Neuron (in vitro differentiated cells): ENCODE measurements around the gene GLIPR2.

ENCODE experiments used
- H2AFZ ChIP-seq: one replicate; pipeline ENCODE4 v1.6.1; 2013; ENCODE audit warnings: low read depth, mild to moderate bottlenecking, inconsistent platforms, low read length, moderate library complexity
- H3K27me3 ChIP-seq: one replicate; pipeline ENCODE4 v1.6.1; 2013; ENCODE audit warnings: low read length; ENCODE audit not compliant: insufficient read depth
- H3K36me3 ChIP-seq: one replicate; pipeline ENCODE4 v1.6.1; 2013; ENCODE audit warnings: low read length; ENCODE audit not compliant: insufficient read depth
- H3K4me1 ChIP-seq: one replicate; pipeline ENCODE4 v1.6.1; 2013; ENCODE audit warnings: low read length; ENCODE audit not compliant: insufficient read depth
- H3K4me3 ChIP-seq: 2 replicates; pipeline ENCODE4 v1.5.1; 2013; ENCODE audit warnings: mild to moderate bottlenecking, low read length, moderate library complexity
- H3K9me3 ChIP-seq: one replicate; pipeline ENCODE4 v1.6.1; 2013; ENCODE audit warnings: low read length

The GLIPR2 gene

GRCh38 chr9:36110434-36110833 is 26.1 kb upstream of the GLIPR2 start:
- Histone ChIP-seq H3K4me3 (no peak overlapping the region), H3K4me1 (peaks cover 9% of the 10 kb centered on the region), H3K9me3 (no peaks in the 10 kb centered on the region), H3K27me3 (no peaks in the 10 kb centered on the region), H3K36me3 (peaks cover 14% of the 10 kb centered on the region), H2AFZ (no peak overlapping the region)

GRCh38 chr9:36112516-36112915 is 24.0 kb upstream of the GLIPR2 start:
- H3K4me3 ChIP-seq: no peak overlapping the region
- peaks cover 9% of the 10 kb centered on the region for H3K4me1 ChIP-seq
- H2AFZ ChIP-seq: no peak overlapping the region
- H3K36me3 ChIP-seq: peaks cover 19% of the 10 kb centered on the region
- H3K27me3 ChIP-seq: no peaks in the 10 kb centered on the region
- no peaks in the 10 kb centered on the region for H3K9me3 ChIP-seq

DNA sequence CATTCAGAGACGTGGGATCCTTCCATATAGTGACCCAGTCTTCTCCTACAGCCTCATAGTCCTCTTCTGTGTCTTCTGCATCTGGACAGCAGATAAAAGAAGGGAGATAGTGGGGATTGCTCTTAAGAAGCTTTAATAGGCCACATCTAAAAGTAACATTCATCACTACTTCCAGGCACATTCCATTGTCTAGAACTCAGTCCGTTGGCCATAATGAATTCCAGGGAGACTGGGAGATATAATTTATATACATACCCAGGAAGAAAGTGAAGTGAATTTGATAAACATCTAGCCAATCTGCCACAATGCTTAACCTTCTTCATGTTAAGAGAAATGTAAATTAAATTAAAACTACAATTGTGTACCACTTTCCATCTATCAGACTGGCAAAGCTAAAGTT is 22.5 kb upstream of the GLIPR2 start:
- H3K36me3 ChIP-seq: peaks cover 15% of the 10 kb centered on the region
- H3K9me3 ChIP-seq: no peaks in the 10 kb centered on the region
- no peak overlapping the region for H2AFZ ChIP-seq
- no peak overlapping the region for H3K4me3 ChIP-seq
- peaks cover 9% of the 10 kb centered on the region for H3K4me1 ChIP-seq
- no peaks in the 10 kb centered on the region for H3K27me3 ChIP-seq

- no peaks in the 10 kb centered on the region for H3K27me3 ChIP-seq
- no peak overlapping the region for H2AFZ ChIP-seq
- peaks cover 9% of the 10 kb centered on the region for H3K36me3 ChIP-seq
- peaks cover 9% of the 10 kb centered on the region for H3K4me1 ChIP-seq
- H3K4me3 ChIP-seq: no peak overlapping the region
- H3K9me3 ChIP-seq: no peaks in the 10 kb centered on the region
Observed at GRCh38 chr9:36116593-36116992, 19.9 kb upstream of the GLIPR2 start.

DNA sequence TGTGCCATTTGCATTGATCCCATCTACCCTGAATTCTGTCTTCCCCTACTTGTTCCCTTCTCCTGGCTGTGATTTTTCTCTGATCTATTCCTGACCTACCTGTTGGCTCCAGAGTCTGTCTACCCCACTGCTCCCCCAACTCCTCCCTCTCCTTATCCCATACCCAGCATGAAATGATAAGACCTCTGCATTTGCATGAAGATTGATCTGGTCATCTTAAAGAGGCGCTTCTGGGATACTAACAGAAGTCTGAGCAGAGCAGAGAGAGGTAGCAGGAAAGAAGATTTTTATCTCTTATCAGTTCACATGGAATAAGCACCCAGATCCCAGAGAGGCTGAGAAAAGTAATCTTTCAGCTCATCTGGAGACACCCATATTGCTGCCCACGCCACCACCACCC is 18.3 kb upstream of the GLIPR2 start:
- no peaks in the 10 kb centered on the region for H3K27me3 ChIP-seq

DNA sequence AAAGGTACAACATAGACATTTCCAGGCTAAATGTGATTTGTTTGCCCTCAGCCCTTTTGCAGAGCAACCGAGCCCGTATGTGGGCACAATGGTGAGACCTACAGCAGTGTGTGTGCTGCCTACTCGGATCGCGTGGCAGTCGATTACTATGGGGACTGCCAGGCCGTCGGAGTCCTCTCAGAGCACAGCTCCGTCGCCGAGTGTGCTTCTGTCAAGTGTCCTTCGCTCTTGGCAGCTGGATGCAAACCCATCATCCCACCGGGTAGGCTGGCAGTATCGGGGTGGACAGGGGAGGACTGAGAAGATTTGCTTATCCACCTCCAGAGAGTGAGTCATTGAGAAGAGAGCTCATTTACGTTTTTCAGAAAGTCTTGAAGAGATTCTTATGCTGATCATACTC is 17.8 kb upstream of the GLIPR2 start:
- H3K9me3 ChIP-seq: no peaks in the 10 kb centered on the region
- H3K36me3 ChIP-seq: peaks cover 22% of the 10 kb centered on the region
- H3K4me3 ChIP-seq: no peak overlapping the region
- H3K27me3 ChIP-seq: no peaks in the 10 kb centered on the region
- H2AFZ ChIP-seq: no peak overlapping the region
- H3K4me1 ChIP-seq: no peaks in the 10 kb centered on the region

More for the DNA sequence above, 18.3 kb upstream of the GLIPR2 start:
- Histone ChIP-seq H3K4me1 (peaks cover 1% of the 10 kb centered on the region), H3K4me3 (no peak overlapping the region), H3K36me3 (peaks cover 22% of the 10 kb centered on the region), H2AFZ (no peak overlapping the region), H3K9me3 (no peaks in the 10 kb centered on the region)

DNA sequence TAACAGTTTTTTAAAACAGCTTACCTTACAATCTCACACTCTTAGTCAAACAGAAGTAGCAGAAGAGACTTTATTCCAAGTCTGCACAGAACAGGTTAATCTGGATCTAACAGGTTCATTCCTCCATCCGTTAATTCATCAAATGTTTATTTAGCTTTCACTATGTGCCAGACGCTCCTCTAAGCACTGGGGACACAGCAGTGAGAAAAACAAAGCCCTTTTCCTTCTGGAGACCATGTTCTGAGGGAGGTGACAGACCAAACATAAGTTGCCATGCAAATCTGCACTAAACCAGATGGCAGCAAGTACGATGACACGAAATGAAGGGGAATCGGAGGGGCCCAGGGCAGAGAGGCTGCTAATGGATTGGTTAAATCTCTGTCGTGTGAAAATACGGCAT is 17.1 kb upstream of the GLIPR2 start:
- no peaks in the 10 kb centered on the region for H3K4me1 ChIP-seq
- no peaks in the 10 kb centered on the region for H3K9me3 ChIP-seq
- H3K4me3 ChIP-seq: no peak overlapping the region
- H3K27me3 ChIP-seq: no peaks in the 10 kb centered on the region
- no peak overlapping the region for H2AFZ ChIP-seq
- peaks cover 22% of the 10 kb centered on the region for H3K36me3 ChIP-seq

DNA sequence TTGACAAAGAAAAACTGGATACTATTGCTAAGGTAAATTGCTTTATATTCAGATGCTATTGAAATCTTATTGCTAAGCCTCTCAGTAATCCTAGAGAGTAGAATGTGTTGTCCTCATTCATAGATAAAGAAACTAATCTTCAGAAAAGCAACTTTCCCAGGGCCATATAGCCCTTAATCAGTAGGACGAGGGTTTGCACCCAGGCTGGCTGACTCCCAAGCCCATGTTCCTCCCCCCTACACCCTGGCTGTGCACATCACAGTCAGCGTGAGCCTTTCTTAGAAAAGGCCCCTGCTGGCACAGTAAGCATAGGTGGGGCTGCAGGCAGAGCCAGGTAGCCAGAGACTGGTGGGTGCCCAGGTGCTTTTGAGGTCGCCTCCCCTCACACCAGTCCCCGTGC is 15.8 kb upstream of the GLIPR2 start:
- Histone ChIP-seq H3K4me3 (no peak overlapping the region), H3K36me3 (peaks cover 22% of the 10 kb centered on the region), H2AFZ (no peak overlapping the region)

GRCh38 chr9:36121971-36122370 is 14.6 kb upstream of the GLIPR2 start:
- Histone ChIP-seq H3K36me3 (peaks cover 19% of the 10 kb centered on the region), H3K27me3 (no peaks in the 10 kb centered on the region), H3K4me3 (no peak overlapping the region), H3K9me3 (no peaks in the 10 kb centered on the region), H3K4me1 (no peaks in the 10 kb centered on the region), H2AFZ (no peak overlapping the region)

More for the DNA sequence above, 15.8 kb upstream of the GLIPR2 start:
- no peaks in the 10 kb centered on the region for H3K27me3 ChIP-seq
- H3K9me3 ChIP-seq: no peaks in the 10 kb centered on the region
- no peaks in the 10 kb centered on the region for H3K4me1 ChIP-seq

DNA sequence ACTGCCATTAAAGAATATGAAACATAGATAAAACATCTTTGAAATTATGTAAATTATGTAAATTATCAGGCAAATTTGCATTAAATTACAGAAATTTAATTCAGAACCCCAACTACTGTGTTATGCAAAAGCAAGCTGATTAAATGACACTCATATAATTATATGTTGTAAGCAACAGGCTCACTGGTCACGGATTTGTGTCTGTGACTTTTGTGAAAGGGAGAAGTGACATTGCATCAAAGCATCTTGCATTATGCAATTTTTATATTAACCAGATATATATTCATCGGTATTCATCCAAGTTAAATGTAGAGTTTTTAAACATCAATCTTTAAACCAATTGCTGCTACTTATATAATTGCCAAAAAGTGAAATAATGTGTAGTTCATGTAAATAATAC is 13.0 kb upstream of the GLIPR2 start:
- no peak overlapping the region for H2AFZ ChIP-seq
- no peak overlapping the region for H3K4me3 ChIP-seq
- H3K9me3 ChIP-seq: no peaks in the 10 kb centered on the region
- H3K36me3 ChIP-seq: peaks cover 17% of the 10 kb centered on the region
- no peaks in the 10 kb centered on the region for H3K27me3 ChIP-seq
- no peaks in the 10 kb centered on the region for H3K4me1 ChIP-seq

GRCh38 chr9:36125062-36125855 is 11.3 kb upstream of the GLIPR2 start:
- H3K4me1 ChIP-seq: no peaks in the 10 kb centered on the region
- H3K36me3 ChIP-seq: peaks cover 13% of the 10 kb centered on the region
- H2AFZ ChIP-seq: no peak overlapping the region
- no peaks in the 10 kb centered on the region for H3K27me3 ChIP-seq
- H3K9me3 ChIP-seq: no peaks in the 10 kb centered on the region
- H3K4me3 ChIP-seq: no peak overlapping the region

DNA sequence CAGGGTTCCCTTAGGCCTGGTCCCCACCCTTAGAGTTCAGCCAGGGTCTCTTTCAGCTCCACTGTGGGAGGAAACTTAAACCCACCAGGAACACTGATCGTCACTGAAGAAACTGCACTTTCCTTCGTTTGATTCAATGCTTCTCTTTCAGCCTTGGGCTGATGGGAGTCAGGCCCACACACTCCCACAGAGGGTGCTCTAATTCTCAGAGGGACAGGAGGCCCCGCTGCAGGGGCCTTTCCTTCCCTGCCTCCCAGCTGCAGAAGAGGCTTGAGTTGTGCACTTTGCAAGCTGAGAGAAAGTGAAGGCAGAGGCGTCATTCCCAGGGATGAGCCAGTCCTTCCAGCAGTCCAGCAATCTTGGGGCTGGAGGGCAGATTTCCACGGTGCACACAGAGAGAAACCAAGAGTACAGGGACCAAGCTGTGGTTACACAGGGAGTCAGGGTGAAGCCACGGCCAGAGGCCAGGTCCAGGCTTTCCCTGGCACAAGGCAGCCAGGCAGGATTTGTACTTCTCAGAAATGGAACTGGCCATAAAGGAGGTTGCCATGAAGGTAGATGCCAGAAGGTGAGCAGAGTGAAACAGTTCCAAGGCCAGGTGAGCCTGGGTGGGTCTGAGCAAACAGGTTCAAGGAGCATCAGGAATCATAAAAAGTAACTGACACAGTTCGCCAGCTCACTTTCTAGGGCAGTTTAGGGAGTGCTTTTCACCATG is 10.4 kb upstream of the GLIPR2 start:
- Histone ChIP-seq H3K9me3 (no peaks in the 10 kb centered on the region), H3K4me3 (no peak overlapping the region), H3K4me1 (no peaks in the 10 kb centered on the region), H3K36me3 (peaks cover 13% of the 10 kb centered on the region), H2AFZ (no peak overlapping the region), H3K27me3 (no peaks in the 10 kb centered on the region)

DNA sequence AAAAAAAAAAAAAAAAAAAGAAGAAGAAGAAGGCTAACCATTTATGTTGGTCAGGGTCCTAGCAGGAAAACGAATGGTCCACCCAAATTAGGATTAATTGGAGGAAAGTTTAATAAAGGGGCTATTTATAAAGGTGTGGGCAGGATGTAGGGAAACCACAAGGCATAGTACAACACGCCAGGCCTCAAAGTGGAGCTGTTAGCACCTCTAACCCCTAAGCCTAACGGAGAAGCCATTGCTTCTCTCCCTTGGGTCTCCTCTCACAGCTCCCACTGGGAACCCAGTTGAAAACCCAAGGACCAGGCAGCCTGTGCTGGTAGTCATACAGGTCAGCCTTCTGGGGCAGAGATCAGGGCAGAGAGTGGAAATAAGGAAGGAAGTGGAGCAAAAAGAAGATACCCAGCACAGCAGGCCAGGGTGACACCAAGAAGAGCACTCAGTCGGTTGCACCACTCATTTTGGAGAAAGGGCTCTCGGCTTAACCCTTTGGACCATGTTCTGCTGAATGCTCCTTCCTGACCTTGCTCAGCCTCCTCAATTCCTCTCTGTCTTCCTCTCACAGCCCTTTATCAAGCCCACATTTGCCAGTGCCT is 8.8 kb upstream of the GLIPR2 start:
- no peak overlapping the region for H3K4me3 ChIP-seq
- no peaks in the 10 kb centered on the region for H3K27me3 ChIP-seq
- peaks cover 2% of the 10 kb centered on the region for H3K36me3 ChIP-seq
- H3K9me3 ChIP-seq: no peaks in the 10 kb centered on the region
- no peaks in the 10 kb centered on the region for H3K4me1 ChIP-seq
- no peak overlapping the region for H2AFZ ChIP-seq
